Hepatocyte (in vitro differentiated cells): ENCODE measurements around the gene RTN4RL2. TPM values are rescaled to one million over a fixed set of nuclear protein-coding genes. Genes with fewer than 3 reads are reported as not detected.

Source experiments
- DNase-seq: peaks from one replicate; pipeline ENCODE4 v3.0.0-alpha.2; 2016; ENCODE audit warnings: low spot score
- H2AFZ ChIP-seq: fragments of 200-600 bp; sonication (generic); 2 replicates; pipeline ENCODE4 v1.6.0; 2016; ENCODE audit warnings: antibody characterized with exemption, mild to moderate bottlenecking
- H3K27ac ChIP-seq: fragments of 200-600 bp; sonication (generic); 2 replicates; pipeline ENCODE4 v1.5.1; 2016; ENCODE audit warnings: mild to moderate bottlenecking
- H3K27me3 ChIP-seq: fragments of 200-600 bp; sonication (generic); 2 replicates; pipeline ENCODE4 v1.6.1; 2016
- H3K36me3 ChIP-seq: fragments of 200-600 bp; sonication (generic); replicated peaks from 2 replicates; pipeline ENCODE4 v1.5.1; 2016; ENCODE audit warnings: low read depth; ENCODE audit not compliant: insufficient read depth
- H3K4me1 ChIP-seq: fragments of 200-600 bp; sonication (generic); 2 replicates; pipeline ENCODE4 v1.5.1; 2016; ENCODE audit warnings: mild to moderate bottlenecking, moderate library complexity; ENCODE audit not compliant: insufficient read depth
- H3K4me2 ChIP-seq: fragments of 200-600 bp; sonication (generic); 2 replicates; pipeline ENCODE4 v1.6.0; 2016
- H3K4me3 ChIP-seq: fragments of 200-600 bp; sonication (generic); 2 replicates; pipeline ENCODE4 v1.5.1; 2016; ENCODE audit warnings: mild to moderate bottlenecking
- H3K79me2 ChIP-seq: fragments of 200-600 bp; sonication (generic); 2 replicates; pipeline ENCODE4 v1.6.0; 2017; ENCODE audit warnings: mild to moderate bottlenecking
- H3K9me2 ChIP-seq: fragments of 200-600 bp; sonication (generic); replicated peaks from 2 replicates; pipeline ENCODE4 v1.6.0; 2017; ENCODE audit warnings: mild to moderate bottlenecking; ENCODE audit not compliant: insufficient read depth
- H3K9me3 ChIP-seq: fragments of 200-600 bp; sonication (generic); 2 replicates; pipeline ENCODE4 v1.5.1; 2016; ENCODE audit warnings: low read depth, mild to moderate bottlenecking
- H4K20me1 ChIP-seq: fragments of 200-600 bp; sonication (generic); 2 replicates; pipeline ENCODE4 v1.6.0; 2016; ENCODE audit warnings: mild to moderate bottlenecking; ENCODE audit not compliant: insufficient read depth, poor library complexity, severe bottlenecking
- CTCF ChIP-seq: fragments of 200-600 bp; sonication (generic); IDR thresholded peaks from 2 replicates; pipeline ENCODE4 v1.5.1; 2016; ENCODE audit warnings: antibody characterized with exemption, mild to moderate bottlenecking; ENCODE audit not compliant: poor library complexity
- EZH2 ChIP-seq: fragments of 200-600 bp; sonication (generic); IDR thresholded peaks from 2 replicates; pipeline ENCODE4 v1.6.1; 2016; ENCODE audit warnings: antibody characterized with exemption, mild to moderate bottlenecking, borderline replicate concordance
- EZH2phosphoT487 ChIP-seq: fragments of 200-600 bp; sonication (generic); IDR thresholded peaks from one replicate; pipeline ENCODE4 v1.6.1; 2018; ENCODE audit warnings: antibody characterized with exemption, mild to moderate bottlenecking, low read depth, moderate library complexity; ENCODE audit not compliant: unreplicated experiment, severe bottlenecking
- WGBS: methylation state at CpG from one replicate; pipeline ENCODE4 v1.1.6; 2016; ENCODE audit warnings: low lambda C conversion rate; ENCODE audit errors: missing lambda C conversion rate; 5-methylcytosine and 5-hydroxymethylcytosine counted together
- polyA plus RNA-seq: library from polyadenylated mRNA; unstranded; fragments of >200 nt; fragmentation: Nextera tagmentation; extraction: Ambion mirVana; gene quantifications from 2 replicates; pipeline ENCODE4 v1.2.1, GENCODE V29; 2016
- total RNA-seq: library from RNA; depleted of rRNA; stranded (reverse); fragments of >200 nt; gene quantifications from 2 replicates; pipeline ENCODE4 v1.2.3, GENCODE V29; 2014

The RTN4RL2 gene
- total and polyA plus RNA-seq, 2 experiments from 2014 or later: 2.4 to 10.6 TPM

- H3K9me2 ChIP-seq: no peaks in the 10 kb centered on the region
- TF ChIP-seq CTCF: no peak
- no peak for TF ChIP-seq EZH2phosphoT487
- TF ChIP-seq EZH2: no peak
- H3K4me2 ChIP-seq: no peak overlapping the region
- no peaks in the 10 kb centered on the region for H3K27me3 ChIP-seq
- no peaks in the 10 kb centered on the region for H3K79me2 ChIP-seq
- no peak overlapping the region for H3K4me3 ChIP-seq
- H3K4me1 ChIP-seq: peaks cover 4% of the 10 kb centered on the region
- H2AFZ ChIP-seq: no peak overlapping the region
- no peaks in the 10 kb centered on the region for H3K9me3 ChIP-seq
- H4K20me1 ChIP-seq: no peaks in the 10 kb centered on the region
- no peak overlapping the region for H3K27ac ChIP-seq
- H3K36me3 ChIP-seq: no peaks in the 10 kb centered on the region
- no peak for DNase-seq
- WGBS: 77% methylated on average over 1 of the region's 1 CpG
Observed at GRCh38 chr11:57446055-57446454, 14.3 kb upstream of the RTN4RL2 start.

- Histone ChIP-seq H3K27me3 (peaks cover 12% of the 10 kb centered on the region), H3K36me3 (no peaks in the 10 kb centered on the region), H2AFZ (no peak overlapping the region), H3K27ac (peak overlapping the region; percentile 64), H3K4me1 (peaks cover 18% of the 10 kb centered on the region), H3K9me2 (no peaks in the 10 kb centered on the region), H3K9me3 (no peaks in the 10 kb centered on the region), H3K4me3 (no peak overlapping the region), H3K79me2 (no peaks in the 10 kb centered on the region), H4K20me1 (no peaks in the 10 kb centered on the region), H3K4me2 (peak overlapping the region; percentile 43)
- 85% methylated on average over 2 of the region's 2 CpGs for WGBS
- DNase-seq: peak; percentile 60
- TF ChIP-seq CTCF (no peak), EZH2 (no peak), EZH2phosphoT487 (no peak)
Observed at GRCh38 chr11:57453543-57454177, 6.7 kb upstream of the RTN4RL2 start.

GRCh38 chr11:57456960-57457642 is 3.2 kb upstream of the RTN4RL2 start:
- TF ChIP-seq CTCF (peak; percentile 95), EZH2 (no peak)
- no peaks in the 10 kb centered on the region for H4K20me1 ChIP-seq
- 16% methylated on average over 19 of the region's 19 CpGs for WGBS
- H3K27me3 ChIP-seq: peaks cover 45% of the 10 kb centered on the region
- no peaks in the 10 kb centered on the region for H3K79me2 ChIP-seq
- H3K27ac ChIP-seq: no peak overlapping the region
- no peaks in the 10 kb centered on the region for H3K9me2 ChIP-seq
- H2AFZ ChIP-seq: no peak overlapping the region
- H3K4me2 ChIP-seq: peak overlapping the region; percentile 90
- H3K9me3 ChIP-seq: no peaks in the 10 kb centered on the region
- H3K36me3 ChIP-seq: no peaks in the 10 kb centered on the region
- H3K4me1 ChIP-seq: peaks cover 34% of the 10 kb centered on the region
- peak; percentile 92 for DNase-seq
- no peak overlapping the region for H3K4me3 ChIP-seq
